ENCODE results near the gene ATP10B.
"Not testable (repeated sequence)": the region's sequence is repeated elsewhere in the genome, so short reads cannot be mapped to it uniquely, and the experiment has no call there.

Gene ATP10B

DNA sequence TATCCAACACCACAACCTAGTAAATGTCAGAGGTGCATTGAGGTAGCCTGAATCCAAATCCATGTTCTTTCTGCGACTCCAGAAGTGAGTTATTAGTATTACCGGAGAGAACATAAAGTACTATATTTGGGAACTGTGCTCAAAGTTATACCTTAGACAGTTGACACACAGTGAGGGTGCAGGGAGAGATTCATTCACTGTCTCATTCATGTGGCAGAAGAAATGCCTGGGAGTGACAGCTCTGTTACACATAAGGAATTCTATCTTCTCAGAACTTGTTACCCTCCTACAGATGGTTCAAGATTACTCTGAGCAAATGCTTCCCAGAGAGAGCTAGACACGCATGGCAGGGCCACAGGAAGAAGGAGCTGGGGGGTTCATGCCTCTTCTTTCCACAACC is 103.0 kb downstream of the ATP10B start:
- DNase-seq: no peak

DNA sequence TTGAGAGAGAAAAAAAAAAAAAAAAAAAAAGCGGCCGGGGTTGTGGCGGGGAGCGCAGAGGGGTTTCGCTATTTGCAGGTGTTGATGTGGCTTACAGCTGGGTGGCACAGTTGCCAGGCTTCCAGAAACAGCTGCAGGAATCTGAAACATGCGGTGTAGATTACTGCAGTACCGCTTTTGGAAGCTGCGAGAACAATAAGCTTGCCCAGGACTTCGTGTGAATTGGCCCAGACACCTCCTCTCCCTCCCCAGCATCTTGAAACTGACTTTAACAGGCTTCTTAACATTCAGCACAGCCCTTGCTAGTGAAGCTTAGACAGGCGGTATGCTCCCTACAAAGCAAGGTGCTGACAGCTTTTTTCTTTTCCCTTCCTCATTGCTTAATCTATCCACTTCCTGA is 104.0 kb downstream of the ATP10B start:
- DNase-seq: no peak

DNA sequence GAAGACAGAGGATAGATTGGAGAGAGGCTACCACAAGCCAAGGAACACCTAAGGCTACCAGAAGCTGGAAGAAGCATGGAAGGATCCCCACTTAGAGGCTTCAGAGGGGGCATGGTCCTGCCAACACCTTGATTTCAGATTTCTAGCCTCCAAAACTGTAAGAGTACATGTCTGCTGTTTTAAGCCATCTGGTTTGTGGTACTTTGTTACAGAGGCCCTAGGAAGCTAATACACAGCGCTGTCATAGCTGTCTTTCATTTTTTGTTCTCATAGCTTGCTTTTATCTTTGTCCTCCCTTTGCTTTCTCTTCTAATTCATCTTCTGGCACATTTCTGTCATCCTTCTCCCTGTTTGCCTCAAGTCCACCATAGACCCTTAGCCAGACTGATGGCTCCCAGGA is 104.5 kb downstream of the ATP10B start:
- DNase-seq: no peak

DNA sequence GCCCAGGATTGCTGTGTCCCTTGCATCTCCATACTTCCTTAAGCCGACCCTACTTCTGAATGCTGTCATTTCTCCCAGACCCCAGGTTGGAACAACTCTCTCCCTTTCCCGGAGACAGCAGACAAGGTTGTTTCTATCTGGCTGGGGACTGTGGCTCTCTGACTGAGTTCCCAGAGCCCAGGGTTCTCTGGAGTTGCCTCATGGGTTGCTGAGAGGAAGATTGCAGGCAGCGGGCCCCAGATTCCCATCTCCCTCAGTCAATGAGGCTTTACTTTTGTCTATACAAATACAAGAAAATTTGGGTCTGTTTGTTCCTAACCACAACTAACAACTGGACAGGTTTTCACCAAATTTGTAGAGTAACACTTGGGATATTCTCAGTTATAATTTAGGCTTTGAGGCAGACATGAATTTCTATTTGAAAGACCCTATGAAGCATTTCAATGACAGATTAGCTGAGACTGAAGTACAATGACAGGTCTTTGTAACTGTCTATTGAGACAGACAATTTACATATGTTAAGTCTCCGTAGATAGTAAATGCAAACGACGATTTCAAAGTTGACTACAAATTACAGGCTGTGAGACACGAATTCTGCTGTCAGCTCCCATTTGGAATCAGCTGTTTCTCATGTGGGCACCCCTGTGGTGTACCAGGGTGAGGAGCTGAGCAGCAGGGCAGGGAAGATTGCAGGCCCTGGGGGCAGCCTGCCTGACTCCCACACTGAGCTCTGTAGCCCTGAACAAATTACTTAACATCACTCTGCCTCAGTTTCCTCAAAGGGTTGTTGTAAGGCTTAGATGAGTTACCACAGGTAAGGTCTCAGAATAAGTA is 107.5 kb downstream of the ATP10B start:
- DNase-seq: no peak

GRCh38 chr5:160743027-160743426 is 109.0 kb downstream of the ATP10B start:
- no peak for DNase-seq

DNA sequence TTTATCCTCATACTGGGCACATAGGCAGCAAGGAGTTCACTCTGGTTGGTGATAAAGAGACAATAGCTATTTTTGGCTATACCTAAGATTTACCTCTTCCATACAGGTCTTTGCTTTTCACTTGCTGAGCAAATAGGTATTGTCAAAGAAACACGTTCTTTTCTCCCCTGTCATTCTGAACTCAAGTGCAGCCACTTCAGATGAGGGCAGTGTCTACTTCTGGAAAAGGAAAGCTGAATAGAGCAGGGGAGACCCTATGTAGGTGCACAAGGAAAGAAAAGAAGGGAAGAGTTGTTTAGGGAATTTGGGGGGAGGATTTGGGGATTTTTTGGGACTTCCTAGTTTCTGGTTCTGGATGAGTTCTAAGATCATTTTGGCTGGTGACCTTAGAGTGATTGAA is 109.6 kb downstream of the ATP10B start:
- DNase-seq: no peak

DNA sequence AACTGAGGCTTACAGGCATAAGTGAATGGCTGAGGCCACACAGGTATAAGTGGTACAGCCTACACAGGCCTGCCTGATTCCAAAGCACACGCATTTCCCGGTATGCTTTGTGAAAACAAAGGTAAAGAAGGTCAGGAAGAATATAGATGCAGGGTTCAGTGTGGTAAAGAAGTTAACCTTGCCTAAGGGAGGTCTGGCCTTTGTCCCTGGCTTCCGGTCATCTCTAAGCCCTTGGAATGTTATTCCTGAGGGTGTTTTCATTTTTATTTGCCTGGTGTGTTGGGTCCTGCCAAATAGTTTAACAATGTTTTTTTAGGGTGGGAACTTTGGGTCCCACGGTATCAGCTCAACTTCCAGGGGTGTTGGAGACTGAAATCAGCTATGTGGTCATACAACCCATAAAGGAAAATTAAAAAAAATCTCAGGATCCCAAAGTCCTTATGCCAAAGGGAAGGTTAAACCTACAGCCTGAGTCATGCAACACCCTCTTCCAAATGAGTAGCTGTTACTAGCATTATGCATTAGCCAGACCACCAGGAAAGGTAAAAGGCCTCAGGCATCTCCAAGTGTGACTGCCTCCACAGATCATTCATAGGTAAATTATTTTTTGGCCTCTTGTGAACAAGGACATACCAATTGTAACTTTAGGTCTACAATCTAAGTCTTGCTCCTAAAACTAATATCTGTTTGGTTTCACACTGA is 124.6 kb downstream of the ATP10B start:
- no peak for DNase-seq

DNA sequence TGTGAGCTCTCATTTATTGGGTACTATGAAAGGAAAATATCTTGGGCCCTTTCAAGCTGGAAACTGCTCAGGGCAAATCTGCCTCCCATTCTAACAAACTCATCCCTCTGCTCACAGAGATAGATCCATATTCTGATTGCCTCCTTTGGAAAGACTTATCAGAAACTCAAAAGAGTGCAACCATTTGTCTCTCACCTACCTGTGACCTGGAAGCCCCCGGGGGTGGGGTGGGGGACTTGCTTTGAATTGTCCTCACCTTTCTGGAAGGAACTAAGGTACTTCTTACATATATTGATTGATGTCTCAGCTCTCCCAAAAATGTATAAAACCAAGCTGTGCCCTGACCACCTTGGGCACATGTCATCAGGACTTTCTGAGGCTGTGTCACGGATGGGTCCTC is 125.3 kb downstream of the ATP10B start:
- no peak for DNase-seq

- no peak for DNase-seq
These were observed 131.2 kb downstream of the ATP10B start for GRCh38 chr5:160720822-160721221.

DNA sequence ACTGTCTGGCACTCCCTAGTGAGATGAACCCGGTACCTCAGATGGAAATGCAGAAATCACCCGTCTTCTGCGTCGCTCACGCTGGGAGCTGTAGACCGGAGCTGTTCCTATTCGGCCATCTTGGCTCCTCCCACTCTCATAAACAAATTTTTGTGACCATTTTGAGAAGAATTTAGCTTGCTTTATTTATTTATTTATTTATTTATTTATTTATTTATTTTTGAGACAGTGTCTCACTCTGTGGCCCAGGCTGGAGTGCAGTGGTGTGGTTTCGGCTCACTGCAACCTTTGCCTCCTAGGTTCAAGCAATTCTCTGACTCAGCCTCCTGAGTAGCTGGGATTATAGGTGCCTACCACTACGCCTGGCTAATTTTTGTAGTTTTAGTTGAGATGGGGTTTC is 136.5 kb downstream of the ATP10B start:
- DNase-seq: not testable (repeated sequence)

GRCh38 chr5:160703547-160704189 is 148.3 kb downstream of the ATP10B start:
- DNase-seq: no peak

- peak in 1 of 2 donors; percentile 6 for DNase-seq
These were observed 149.1 kb downstream of the ATP10B start for GRCh38 chr5:160702934-160703333.

DNA sequence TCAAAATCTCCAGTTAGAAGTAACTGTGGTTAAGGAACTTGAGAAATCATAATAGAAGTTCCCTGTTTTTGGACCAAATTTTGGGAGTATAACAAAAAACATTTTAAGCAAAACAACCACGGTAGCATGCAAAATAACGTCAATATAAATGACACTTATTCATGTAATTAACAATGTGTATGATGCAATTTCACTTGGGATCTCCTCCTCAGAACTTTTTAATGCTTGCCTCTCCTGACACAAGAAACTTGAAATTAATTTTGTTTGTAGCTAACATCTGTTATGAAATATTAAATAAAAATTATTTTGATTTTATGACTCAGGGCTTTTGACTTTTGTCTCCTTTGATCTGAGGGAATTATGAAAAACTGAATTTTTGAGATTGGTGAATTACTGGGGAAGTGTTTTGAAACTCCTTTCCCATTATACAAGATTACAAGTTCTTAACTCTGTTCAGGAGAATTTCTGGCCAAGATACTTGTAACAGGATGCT is 149.7 kb downstream of the ATP10B start:
- DNase-seq: no peak

DNA sequence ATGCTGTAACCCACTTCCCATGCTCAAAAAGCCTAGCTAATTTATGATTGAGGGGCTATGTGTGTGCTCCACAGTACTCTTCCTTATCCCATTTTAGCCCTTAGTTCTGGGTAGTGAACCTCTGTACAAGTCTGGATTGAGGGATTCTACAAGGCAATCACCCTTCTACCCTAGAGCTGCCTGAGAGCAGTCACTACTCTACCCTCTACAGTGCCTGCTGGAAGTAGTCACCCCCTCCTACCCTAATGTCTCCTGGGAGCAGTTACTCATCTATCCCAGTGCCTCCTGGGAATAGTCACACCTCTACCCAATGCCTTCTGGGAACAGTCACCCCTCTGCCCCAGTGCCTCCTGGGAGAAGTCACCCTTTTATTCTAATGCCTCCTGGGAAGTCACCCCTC is 150.6 kb downstream of the ATP10B start:
- DNase-seq: no peak

- DNase-seq: no peak
These were observed 152.7 kb downstream of the ATP10B start for GRCh38 chr5:160699301-160699700.

- no peak for DNase-seq
These were observed 154.7 kb downstream of the ATP10B start for GRCh38 chr5:160697281-160697680.

- DNase-seq: no peak
These were observed 157.1 kb downstream of the ATP10B start for GRCh38 chr5:160694896-160695295.

- no peak for DNase-seq
These were observed 158.1 kb downstream of the ATP10B start for GRCh38 chr5:160693831-160694465.

GRCh38 chr5:160692271-160692670 is 159.7 kb downstream of the ATP10B start:
- no peak for DNase-seq

DNA sequence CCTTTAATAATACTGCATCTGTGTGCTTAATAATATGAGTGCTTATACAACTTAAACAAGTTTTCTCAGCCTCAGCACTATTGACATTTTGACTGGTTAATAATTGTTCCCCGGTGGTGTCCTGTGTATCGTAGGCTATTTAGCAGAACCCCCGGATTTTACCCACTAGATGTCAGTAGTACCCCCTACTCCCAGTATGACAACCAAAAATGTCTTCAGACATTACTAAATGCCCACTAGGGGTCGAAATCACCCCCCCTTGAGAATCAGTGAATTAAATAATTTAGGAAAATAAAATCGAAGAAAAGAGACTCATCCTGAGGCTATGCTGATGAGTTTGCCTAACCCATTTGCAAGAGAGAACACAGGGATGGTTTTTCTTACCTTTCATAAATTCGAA is 166.3 kb downstream of the ATP10B start:
- DNase-seq: no peak

GRCh38 chr5:160685219-160685618 is 166.8 kb downstream of the ATP10B start:
- DNase-seq: no peak

GRCh38 chr5:160679567-160680309 is 172.3 kb downstream of the ATP10B start:
- no peak for DNase-seq

All from CD4-positive, alpha-beta T cell treated with Interferon alpha-2 for 1 hour (primary cell).